Endothelial cell of umbilical vein (primary cell): Measurements from ENCODE around the gene SIRPG. TPM values are rescaled to one million over a fixed set of nuclear protein-coding genes. Genes with fewer than 3 reads are reported as not detected.

Experiments
- BruUV-seq: library from RNA; stranded (reverse); fragments of 400-500 nt; replicated peaks from 2 replicates; lab custom pipeline; 2021; lab: Mats Ljungman, UMichigan
- CTCF ChIA-PET: fragments of 300-600, 350-600 bp; sonication (Branson Sonifier 250); formaldehyde crosslinking; loops from one replicate; lab custom pipeline; 2021; ENCODE audit warnings: antibody characterized with exemption, inconsistent platforms; lab: Charles Lee
- POLR2A ChIA-PET: fragments of 300-600, 350-600 bp; sonication (Branson Sonifier 250); formaldehyde crosslinking; loops from one replicate; lab custom pipeline; 2021; ENCODE audit warnings: antibody characterized with exemption, inconsistent platforms; lab: Charles Lee
- DNase-seq: peaks from one replicate; pipeline ENCODE4 v3.0.0-alpha.2; 2011; ENCODE audit warnings: low read depth, low spot score
- FAIRE-seq: peaks from 2 replicates; lab custom pipeline; 2011; peaks lifted over from hg19 to GRCh38; lab: Jason Lieb, UNC
- H2AFZ ChIP-seq: 2 replicates; pipeline ENCODE4 v1.6.0; 2012; ENCODE audit warnings: low read depth, low read length, control low read depth, inconsistent platforms
- H3K27ac ChIP-seq: 2 replicates; pipeline ENCODE4 v1.5.1; 2011; ENCODE audit warnings: low read depth, mild to moderate bottlenecking, control low read depth, low read length, moderate library complexity; ENCODE audit not compliant: insufficient read depth
- H3K27me3 ChIP-seq, 2 experiments: 2 replicates each; pipeline versions ENCODE4 v1.6.0 to v1.6.1; 2011; ENCODE audit warnings: low read length in 2 of 2, mixed read lengths in 1 of 2; ENCODE audit not compliant: control insufficient read depth in 2 of 2, insufficient read depth in 2 of 2
- H3K36me3 ChIP-seq, 2 experiments: 2 replicates in 1 of 2; 3 replicates in 1 of 2; pipeline ENCODE4 v1.5.1; 2011; ENCODE audit warnings: low read length in 2 of 2, mild to moderate bottlenecking in 1 of 2, moderate library complexity in 1 of 2; ENCODE audit not compliant: control insufficient read depth in 2 of 2, insufficient read depth in 2 of 2; ENCODE audit errors: extremely low read depth in 1 of 2
- H3K4me1 ChIP-seq: 3 replicates; pipeline ENCODE4 v1.5.1; 2011; ENCODE audit warnings: mild to moderate bottlenecking, low read length; ENCODE audit not compliant: control insufficient read depth, insufficient read depth; ENCODE audit errors: extremely low read depth
- H3K4me2 ChIP-seq: 2 replicates; pipeline ENCODE4 v1.6.1; 2011; ENCODE audit warnings: low read length, control low read depth, mixed read lengths; ENCODE audit not compliant: insufficient read depth
- H3K4me3 ChIP-seq, 3 experiments: fragments of 200-600 bp in 1 of 3; sonication (generic), shearing (Covaris generic) in 1 of 3; replicated peaks in 1 of 3; 2 replicates each; pipeline ENCODE4 v1.5.1; 2011 to 2016; ENCODE audit warnings: control low read depth in 3 of 3, low read length in 3 of 3, mild to moderate bottlenecking in 2 of 3, inconsistent platforms in 1 of 3, low read depth in 1 of 3, moderate library complexity in 1 of 3; ENCODE audit not compliant: insufficient read depth in 1 of 3
- H3K79me2 ChIP-seq: 2 replicates; pipeline ENCODE4 v1.6.0; 2012; ENCODE audit warnings: low read length, inconsistent platforms; ENCODE audit not compliant: control insufficient read depth, insufficient read depth
- H3K9ac ChIP-seq: replicated peaks from 2 replicates; pipeline ENCODE3; 2011; ENCODE audit warnings: low read length, control low read depth; ENCODE audit not compliant: insufficient read depth; ENCODE audit errors: extremely low read depth
- H3K9me1 ChIP-seq: replicated peaks from 3 replicates; pipeline ENCODE4 v1.6.0; 2011; ENCODE audit warnings: mild to moderate bottlenecking, low read length; ENCODE audit not compliant: control insufficient read depth, insufficient read depth; ENCODE audit errors: extremely low read depth
- H3K9me3 ChIP-seq: replicated peaks from 2 replicates; pipeline ENCODE4 v1.5.1; 2012; ENCODE audit warnings: low read length, inconsistent platforms; ENCODE audit not compliant: control insufficient read depth, insufficient read depth
- H4K20me1 ChIP-seq: replicated peaks from 2 replicates; pipeline ENCODE3; 2011; ENCODE audit warnings: mild to moderate bottlenecking, low read length; ENCODE audit not compliant: control insufficient read depth, insufficient read depth; ENCODE audit errors: extremely low read depth
- CTCF ChIP-seq, 2 donors: IDR thresholded peaks; 1 replicate in 1 of 2; 2 replicates in 1 of 2; pipeline ENCODE4 v1.5.1; 2011; ENCODE audit warnings: low read length in 2 of 2, mild to moderate bottlenecking in 2 of 2, moderate library complexity in 2 of 2, control low read depth in 1 of 2, inconsistent platforms in 1 of 2, low read depth in 1 of 2; ENCODE audit not compliant: insufficient read depth in 1 of 2; ENCODE audit errors: extremely low read depth in 1 of 2
- EZH2 ChIP-seq: IDR thresholded peaks from 2 replicates; pipeline ENCODE4 v1.6.1; 2012; ENCODE audit warnings: borderline replicate concordance, low read depth, mild to moderate bottlenecking, moderate library complexity, low read length, inconsistent platforms; ENCODE audit not compliant: severe bottlenecking
- FOS ChIP-seq: IDR thresholded peaks from 2 replicates; pipeline ENCODE4 v1.6.1; 2011; ENCODE audit warnings: mild to moderate bottlenecking, low read length, moderate library complexity, borderline replicate concordance; ENCODE audit not compliant: insufficient read depth
- GATA2 ChIP-seq: IDR thresholded peaks from 2 replicates; pipeline ENCODE4 v1.7.0; 2011; ENCODE audit warnings: low read depth, mild to moderate bottlenecking, moderate library complexity, mixed read lengths, low read length; ENCODE audit not compliant: insufficient read length, insufficient read depth
- JUN ChIP-seq: IDR thresholded peaks from 2 replicates; pipeline ENCODE4 v1.6.1; 2011; ENCODE audit warnings: borderline replicate concordance, low read depth; ENCODE audit not compliant: insufficient read length, insufficient read depth
- MYC ChIP-seq: IDR thresholded peaks from one replicate; pipeline ENCODE4 v1.6.1; 2011; ENCODE audit warnings: mild to moderate bottlenecking, low read depth, low read length
- POLR2A ChIP-seq: IDR thresholded peaks from 2 replicates; pipeline ENCODE4 v1.6.1; 2012; ENCODE audit warnings: low read depth, mild to moderate bottlenecking, control low read depth, low read length
- POLR2AphosphoS5 ChIP-seq: IDR thresholded peaks from 2 replicates; pipeline ENCODE4 v1.6.1; 2012; ENCODE audit warnings: low read depth, mild to moderate bottlenecking, control low read depth, low read length, moderate library complexity; ENCODE audit not compliant: insufficient read depth
- dilution Hi-C: fragments of 300-500 bp; cut with MboI; formaldehyde crosslinking; loops from one replicate; pipeline ENCODE4 v1.15.0; 2019; ENCODE audit warnings: low sequenced_read_pairs; ENCODE audit not compliant: extremely low pct_ligation_motif_present
- intact Hi-C: fragments of 100-400 bp; cut with micrococcal nuclease; formaldehyde crosslinking; loops from one replicate; pipeline ENCODE4 v1.10.0; 2022
- polyA plus RNA-seq, 4 experiments: library from polyadenylated mRNA; depleted of rRNA in 3 of 4; stranded (reverse) in 3 of 4; unstranded in 1 of 4; fragments of >200 nt; gene quantifications; 2 replicates each; pipeline versions ENCODE4 v1.2.1 to v1.2.3, GENCODE V29; 2011 to 2012; ENCODE audit warnings: missing spikeins in 1 of 4
- total RNA-seq: library from RNA; stranded (reverse); gene quantifications from 2 replicates; pipeline ENCODE4 v1.2.3, GENCODE V29; 2021
- TF ChIP-seq, protein P1 (sequence below): IDR thresholded peaks from 2 replicates; pipeline ENCODE4 v1.6.1; 2011; ENCODE audit not compliant: insufficient read depth, insufficient read length

The SIRPG gene
- total and polyA plus RNA-seq, 2 donors (not counting 3 experiments of a cell fraction or from before 2014, with no cell fraction given) = not detected

DNA sequence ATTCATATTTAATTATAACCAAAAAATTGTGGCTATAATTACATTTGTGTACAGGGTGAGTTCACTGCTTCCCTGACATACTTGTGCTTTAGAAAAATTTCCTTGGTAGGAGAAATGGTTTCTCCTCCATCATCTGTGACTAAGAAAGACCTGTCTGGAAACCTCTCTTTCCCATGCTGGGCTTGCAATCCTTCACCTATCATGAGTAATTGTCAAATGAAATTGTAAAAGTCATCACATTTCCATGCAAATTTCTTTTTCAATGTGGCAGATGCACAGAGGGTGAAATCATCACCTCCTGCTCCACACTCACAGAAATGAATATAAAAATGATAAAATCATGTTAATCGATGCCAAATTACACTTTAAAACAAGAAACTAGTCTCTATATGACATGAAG, 36.3 kb downstream of the SIRPG start:
- BruUV-seq = no TSS peak
- CTCF ChIA-PET = no interaction called here

More for the DNA sequence above, 36.3 kb downstream of the SIRPG start:
- peak; percentile 0 for DNase-seq
- FAIRE-seq = no peak
- Histone ChIP-seq H4K20me1 (no peaks in the 10 kb centered on the region), H3K9me1 (no peaks in the 10 kb centered on the region), H3K9me3 (no peaks in the 10 kb centered on the region), H3K27ac (no peak overlapping the region), H3K79me2 (no peaks in the 10 kb centered on the region), H3K27me3 (no peaks in the 10 kb centered on the region), H3K9ac (no peak overlapping the region), H3K36me3 (no peaks in the 10 kb centered on the region), H2AFZ (no peak overlapping the region), H3K4me3 (no peak overlapping the region), H3K4me1 (peaks cover 38% of the 10 kb centered on the region), H3K4me2 (no peak overlapping the region)
- TF ChIP-seq JUN (no peak), FOS (no peak), GATA2 (no peak), EZH2 (no peak), MYC (no peak), POLR2AphosphoS5 (no peak), CTCF (IDR thresholded peaks at IDR 0.05; ENCODE audit: extremely low read depth in 1 of 2, insufficient read depth in 1 of 2, low read depth in 1 of 2, low read length in 2 of 2) (no peak), POLR2A (no peak)
- TF ChIP-seq, protein P1, sequence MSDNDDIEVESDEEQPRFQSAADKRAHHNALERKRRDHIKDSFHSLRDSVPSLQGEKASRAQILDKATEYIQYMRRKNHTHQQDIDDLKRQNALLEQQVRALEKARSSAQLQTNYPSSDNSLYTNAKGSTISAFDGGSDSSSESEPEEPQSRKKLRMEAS = no peak
- dilution Hi-C loops = no loop called here
- intact Hi-C loops = no loop called here
- POLR2A ChIA-PET = no interaction called here
